GM23338 (cell line): ENCODE data around the gene FUT7. TPM values are rescaled to one million over a fixed set of nuclear protein-coding genes. Genes with fewer than 3 reads are reported as not detected.

Experiments used
- ATAC-seq: fragments of 200-7000 bp; cut with Tn5 transposase; 3 replicates; pipeline ENCODE4 v1.9.1; 2020
- DNase-seq: peaks from one replicate; pipeline ENCODE4 v3.0.0-alpha.2; 2015; ENCODE audit warnings: low spot score
- H2AFZ ChIP-seq: fragments of 200-600 bp; sonication (generic); 2 replicates; pipeline ENCODE4 v1.8.0; 2016; ENCODE audit warnings: antibody characterized with exemption, mild to moderate bottlenecking, moderate library complexity
- H3F3A ChIP-seq: fragments of 200-600 bp; sonication (generic); replicated peaks from 2 replicates; pipeline ENCODE4 v1.8.0; 2017; ENCODE audit warnings: antibody characterized with exemption, mixed run types, low read depth
- H3K27ac ChIP-seq: fragments of 200-600 bp; sonication (generic); 2 replicates; pipeline ENCODE4 v1.6.1; 2016; ENCODE audit warnings: low read depth
- H3K27me3 ChIP-seq: fragments of 200-600 bp; sonication (generic); 2 replicates; pipeline ENCODE4 v1.8.0; 2016; ENCODE audit warnings: mild to moderate bottlenecking, mixed run types, moderate library complexity; ENCODE audit not compliant: insufficient read depth
- H3K36me3 ChIP-seq: fragments of 200-600 bp; sonication (generic); 2 replicates; pipeline ENCODE4 v1.8.0; 2016; ENCODE audit warnings: mild to moderate bottlenecking; ENCODE audit not compliant: insufficient read depth
- H3K4me1 ChIP-seq: fragments of 200-600 bp; sonication (generic); 2 replicates; pipeline ENCODE4 v1.8.0; 2016; ENCODE audit warnings: mild to moderate bottlenecking, moderate library complexity; ENCODE audit not compliant: insufficient read depth
- H3K4me2 ChIP-seq: fragments of 200-600 bp; sonication (generic); 2 replicates; pipeline ENCODE4 v1.7.1; 2017; ENCODE audit warnings: mixed run types
- H3K4me3 ChIP-seq: fragments of 200-600 bp; sonication (generic); 2 replicates; pipeline ENCODE4 v1.6.1; 2016; ENCODE audit warnings: mixed run types
- H3K79me2 ChIP-seq: fragments of 200-600 bp; sonication (generic); replicated peaks from 2 replicates; pipeline ENCODE4 v1.8.0; 2017; ENCODE audit warnings: mild to moderate bottlenecking; ENCODE audit not compliant: insufficient read depth
- H3K9me2 ChIP-seq: fragments of 200-600 bp; sonication (generic); 2 replicates; pipeline ENCODE4 v1.8.0; 2017; ENCODE audit not compliant: insufficient read depth
- H4K20me1 ChIP-seq: fragments of 200-600 bp; sonication (generic); replicated peaks from 2 replicates; pipeline ENCODE4 v1.8.0; 2017; ENCODE audit warnings: mild to moderate bottlenecking; ENCODE audit not compliant: insufficient read depth
- H3K27ac Mint-ChIP-seq: 2 replicates; pipeline ENCODE4 v1.8.0; 2020; ENCODE audit warnings: inconsistent platforms, mild to moderate bottlenecking, moderate library complexity, mixed read lengths
- H3K27me3 Mint-ChIP-seq: 3 replicates; pipeline ENCODE4 v1.8.0; 2022; ENCODE audit warnings: low read depth, mild to moderate bottlenecking, moderate library complexity, mixed read lengths, inconsistent platforms; ENCODE audit not compliant: insufficient read depth, poor library complexity
- H3K36me3 Mint-ChIP-seq: 3 replicates; pipeline ENCODE4 v1.8.0; 2021; ENCODE audit warnings: low read depth, mild to moderate bottlenecking, inconsistent platforms, moderate library complexity, mixed read lengths
- H3K4me1 Mint-ChIP-seq: 3 replicates; pipeline ENCODE4 v1.8.0; 2020; ENCODE audit warnings: mild to moderate bottlenecking, inconsistent platforms, mixed read lengths
- H3K4me3 Mint-ChIP-seq: 3 replicates; pipeline ENCODE4 v1.8.0; 2021; ENCODE audit warnings: moderate library complexity, mild to moderate bottlenecking, inconsistent platforms, mixed read lengths
- H3K9me3 Mint-ChIP-seq: 3 replicates; pipeline ENCODE4 v1.8.0; 2020; ENCODE audit warnings: moderate library complexity, mild to moderate bottlenecking, inconsistent platforms, mixed read lengths
- CREB1 ChIP-seq: fragments of 250-450 bp; sonication (Bioruptor Pico); IDR thresholded peaks from 2 replicates; pipeline ENCODE4 v1.5.0; 2020; ENCODE audit warnings: low read depth, mild to moderate bottlenecking, moderate library complexity
- EZH2 ChIP-seq: fragments of 200-600 bp; sonication (generic); IDR thresholded peaks from one replicate; pipeline ENCODE4 v1.8.0; 2017; ENCODE audit warnings: antibody characterized with exemption, mild to moderate bottlenecking, low read depth; ENCODE audit not compliant: unreplicated experiment
- EZH2phosphoT487 ChIP-seq: fragments of 200-600 bp; sonication (generic); IDR thresholded peaks from one replicate; pipeline ENCODE4 v1.8.1; 2018; ENCODE audit warnings: antibody characterized with exemption; ENCODE audit not compliant: unreplicated experiment
- JUNB ChIP-seq: IDR thresholded peaks from one replicate; pipeline ENCODE4 v1.6.1; 2016; ENCODE audit warnings: antibody characterized with exemption; ENCODE audit not compliant: unreplicated experiment
- NANOG ChIP-seq: IDR thresholded peaks from 2 replicates; pipeline ENCODE4 v1.6.1; 2016; ENCODE audit warnings: antibody characterized with exemption, borderline replicate concordance
- POLR2AphosphoS5 ChIP-seq: IDR thresholded peaks from 2 replicates; pipeline ENCODE4 v1.6.1; 2016; ENCODE audit warnings: antibody characterized with exemption, low read depth
- STAT1 ChIP-seq: IDR thresholded peaks from one replicate; pipeline ENCODE4 v1.6.1; 2016; ENCODE audit warnings: antibody characterized with exemption; ENCODE audit not compliant: unreplicated experiment
- ZNF114 ChIP-seq: fragments of 250-450 bp; sonication (Bioruptor Pico); IDR thresholded peaks from 2 replicates; pipeline ENCODE4 v1.5.0; 2020; ENCODE audit warnings: mild to moderate bottlenecking, moderate library complexity
- ZNF331 ChIP-seq: fragments of 250-450 bp; sonication (Bioruptor Pico); IDR thresholded peaks from 2 replicates; pipeline ENCODE4 v1.5.0; 2020; ENCODE audit warnings: low read depth, mild to moderate bottlenecking, moderate library complexity
- polyA plus RNA-seq: library from polyadenylated mRNA; unstranded; fragments of >200 nt; fragmentation: Nextera tagmentation; extraction: Ambion mirVana; gene quantifications from 2 replicates; pipeline ENCODE4 v1.2.1, GENCODE V29; 2016
- total RNA-seq: library from RNA; depleted of rRNA; stranded (reverse); fragments of >200 nt; shearing (Covaris generic); gene quantifications from 2 replicates; pipeline ENCODE4 v1.2.3, GENCODE V29; 2014
- TF ChIP-seq, protein P1 (sequence below): IDR thresholded peaks from one replicate; pipeline ENCODE4 v1.6.1; 2018; ENCODE audit warnings: antibody characterized with exemption; ENCODE audit not compliant: unreplicated experiment
- TF ChIP-seq, protein P2 (sequence below), 2 experiments: fragments of 200-600 bp in 1 of 2; sonication (generic) in 1 of 2; conservative IDR thresholded peaks; 2 replicates each; pipeline versions ENCODE4 v1.5.1 to v1.6.1; 2016 to 2017; ENCODE audit warnings: antibody characterized with exemption in 2 of 2, low read depth in 2 of 2, mild to moderate bottlenecking in 2 of 2, moderate library complexity in 1 of 2
- TF ChIP-seq, protein P3 (sequence below): fragments of 250-450 bp; sonication (Bioruptor Pico); IDR thresholded peaks from 2 replicates; pipeline ENCODE4 v1.5.0; 2020; ENCODE audit warnings: mild to moderate bottlenecking, moderate library complexity
- TF ChIP-seq, protein P4 (sequence below): IDR thresholded peaks from 2 replicates; pipeline ENCODE4 v1.6.1; 2016; ENCODE audit warnings: antibody characterized with exemption

FUT7 gene
- total and polyA plus RNA-seq, 2 experiments from 2014 or later, result not detected

DNA sequence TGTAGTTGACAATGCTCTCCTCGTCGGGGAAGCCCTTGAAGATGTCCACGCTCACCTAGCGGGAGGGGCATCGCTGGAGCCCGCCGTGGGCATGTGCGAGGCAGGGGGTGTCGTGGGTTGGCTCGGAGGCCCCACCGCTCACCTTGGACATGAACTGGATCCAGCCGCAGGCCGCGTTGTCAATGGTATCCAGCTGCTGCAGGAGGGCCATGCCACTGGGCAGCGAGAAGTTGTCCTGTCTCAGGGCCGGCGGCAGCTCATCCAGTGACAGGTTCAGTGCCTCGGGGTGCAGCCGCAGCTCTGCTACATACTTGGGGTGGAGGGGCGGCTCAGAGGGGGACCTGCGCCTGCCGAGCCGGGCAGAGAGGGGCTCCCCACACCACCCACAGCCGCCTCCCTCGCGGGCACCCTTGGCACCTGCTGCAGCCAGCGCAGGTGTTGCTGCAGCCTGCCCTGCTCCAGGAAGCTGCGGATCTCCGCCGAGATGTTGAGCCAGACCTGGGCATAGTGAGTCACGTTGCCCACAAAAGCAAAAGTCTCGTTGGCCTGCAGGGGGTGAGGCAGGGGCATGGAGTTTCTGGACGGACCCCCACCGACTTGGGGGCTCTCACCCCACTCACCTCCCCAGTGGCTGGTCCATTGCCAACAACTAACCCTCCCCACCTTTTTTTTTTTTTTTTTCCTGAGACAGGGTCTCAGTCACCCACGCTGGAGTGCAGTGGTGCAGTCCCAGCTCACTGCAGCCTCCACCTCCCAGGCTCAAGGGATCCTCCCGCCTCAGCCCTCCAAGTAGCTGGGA, 12.9 kb downstream of the FUT7 start:
- DNase-seq (no peak), ATAC-seq (no peak)
- Histone ChIP-seq H3K9me2 (no peaks in the 10 kb centered on the region), H3K4me1 (peaks cover 4% of the 10 kb centered on the region; the same call in 1 of the 2 replicates), H3K4me3 (no peak overlapping the region), H4K20me1 (no peaks in the 10 kb centered on the region), H2AFZ (no peak overlapping the region), H3K36me3 (no peaks in the 10 kb centered on the region), H3F3A (0 out of 2 replicates have a peak, but pooled peaks cover 3% of the 10 kb centered on the region), H3K27ac (no peak overlapping the region), H3K4me2 (no peak overlapping the region), H3K79me2 (no peaks in the 10 kb centered on the region), H3K27me3 (no peaks in the 10 kb centered on the region)
- Mint-ChIP-seq H3K27me3 (peaks cover 10% of the 10 kb centered on the region), H3K9me3 (no peaks in the 10 kb centered on the region), H3K36me3 (peaks cover 2% of the 10 kb centered on the region; the same call in 1 of the 3 replicates), H3K4me3 (no peak overlapping the region), H3K27ac (no peak overlapping the region), H3K4me1 (no peaks in the 10 kb centered on the region; the same call in 2 of the 3 replicates)
- TF ChIP-seq JUNB (no peak), EZH2phosphoT487 (no peak), CREB1 (CRISPR knock-in tag) (no peak), NANOG (no peak), POLR2AphosphoS5 (no peak), STAT1 (no peak), ZNF331 (no peak), ZNF114 (CRISPR knock-in tag) (no peak), EZH2 (no peak)
- TF ChIP-seq, protein P1, sequence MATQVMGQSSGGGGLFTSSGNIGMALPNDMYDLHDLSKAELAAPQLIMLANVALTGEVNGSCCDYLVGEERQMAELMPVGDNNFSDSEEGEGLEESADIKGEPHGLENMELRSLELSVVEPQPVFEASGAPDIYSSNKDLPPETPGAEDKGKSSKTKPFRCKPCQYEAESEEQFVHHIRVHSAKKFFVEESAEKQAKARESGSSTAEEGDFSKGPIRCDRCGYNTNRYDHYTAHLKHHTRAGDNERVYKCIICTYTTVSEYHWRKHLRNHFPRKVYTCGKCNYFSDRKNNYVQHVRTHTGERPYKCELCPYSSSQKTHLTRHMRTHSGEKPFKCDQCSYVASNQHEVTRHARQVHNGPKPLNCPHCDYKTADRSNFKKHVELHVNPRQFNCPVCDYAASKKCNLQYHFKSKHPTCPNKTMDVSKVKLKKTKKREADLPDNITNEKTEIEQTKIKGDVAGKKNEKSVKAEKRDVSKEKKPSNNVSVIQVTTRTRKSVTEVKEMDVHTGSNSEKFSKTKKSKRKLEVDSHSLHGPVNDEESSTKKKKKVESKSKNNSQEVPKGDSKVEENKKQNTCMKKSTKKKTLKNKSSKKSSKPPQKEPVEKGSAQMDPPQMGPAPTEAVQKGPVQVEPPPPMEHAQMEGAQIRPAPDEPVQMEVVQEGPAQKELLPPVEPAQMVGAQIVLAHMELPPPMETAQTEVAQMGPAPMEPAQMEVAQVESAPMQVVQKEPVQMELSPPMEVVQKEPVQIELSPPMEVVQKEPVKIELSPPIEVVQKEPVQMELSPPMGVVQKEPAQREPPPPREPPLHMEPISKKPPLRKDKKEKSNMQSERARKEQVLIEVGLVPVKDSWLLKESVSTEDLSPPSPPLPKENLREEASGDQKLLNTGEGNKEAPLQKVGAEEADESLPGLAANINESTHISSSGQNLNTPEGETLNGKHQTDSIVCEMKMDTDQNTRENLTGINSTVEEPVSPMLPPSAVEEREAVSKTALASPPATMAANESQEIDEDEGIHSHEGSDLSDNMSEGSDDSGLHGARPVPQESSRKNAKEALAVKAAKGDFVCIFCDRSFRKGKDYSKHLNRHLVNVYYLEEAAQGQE, result no peak
- TF ChIP-seq, protein P2, sequence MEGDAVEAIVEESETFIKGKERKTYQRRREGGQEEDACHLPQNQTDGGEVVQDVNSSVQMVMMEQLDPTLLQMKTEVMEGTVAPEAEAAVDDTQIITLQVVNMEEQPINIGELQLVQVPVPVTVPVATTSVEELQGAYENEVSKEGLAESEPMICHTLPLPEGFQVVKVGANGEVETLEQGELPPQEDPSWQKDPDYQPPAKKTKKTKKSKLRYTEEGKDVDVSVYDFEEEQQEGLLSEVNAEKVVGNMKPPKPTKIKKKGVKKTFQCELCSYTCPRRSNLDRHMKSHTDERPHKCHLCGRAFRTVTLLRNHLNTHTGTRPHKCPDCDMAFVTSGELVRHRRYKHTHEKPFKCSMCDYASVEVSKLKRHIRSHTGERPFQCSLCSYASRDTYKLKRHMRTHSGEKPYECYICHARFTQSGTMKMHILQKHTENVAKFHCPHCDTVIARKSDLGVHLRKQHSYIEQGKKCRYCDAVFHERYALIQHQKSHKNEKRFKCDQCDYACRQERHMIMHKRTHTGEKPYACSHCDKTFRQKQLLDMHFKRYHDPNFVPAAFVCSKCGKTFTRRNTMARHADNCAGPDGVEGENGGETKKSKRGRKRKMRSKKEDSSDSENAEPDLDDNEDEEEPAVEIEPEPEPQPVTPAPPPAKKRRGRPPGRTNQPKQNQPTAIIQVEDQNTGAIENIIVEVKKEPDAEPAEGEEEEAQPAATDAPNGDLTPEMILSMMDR (conservative IDR thresholded peaks at IDR 0.05; ENCODE audit: low read depth in 2 of 2), result no peak
- TF ChIP-seq, protein P3, sequence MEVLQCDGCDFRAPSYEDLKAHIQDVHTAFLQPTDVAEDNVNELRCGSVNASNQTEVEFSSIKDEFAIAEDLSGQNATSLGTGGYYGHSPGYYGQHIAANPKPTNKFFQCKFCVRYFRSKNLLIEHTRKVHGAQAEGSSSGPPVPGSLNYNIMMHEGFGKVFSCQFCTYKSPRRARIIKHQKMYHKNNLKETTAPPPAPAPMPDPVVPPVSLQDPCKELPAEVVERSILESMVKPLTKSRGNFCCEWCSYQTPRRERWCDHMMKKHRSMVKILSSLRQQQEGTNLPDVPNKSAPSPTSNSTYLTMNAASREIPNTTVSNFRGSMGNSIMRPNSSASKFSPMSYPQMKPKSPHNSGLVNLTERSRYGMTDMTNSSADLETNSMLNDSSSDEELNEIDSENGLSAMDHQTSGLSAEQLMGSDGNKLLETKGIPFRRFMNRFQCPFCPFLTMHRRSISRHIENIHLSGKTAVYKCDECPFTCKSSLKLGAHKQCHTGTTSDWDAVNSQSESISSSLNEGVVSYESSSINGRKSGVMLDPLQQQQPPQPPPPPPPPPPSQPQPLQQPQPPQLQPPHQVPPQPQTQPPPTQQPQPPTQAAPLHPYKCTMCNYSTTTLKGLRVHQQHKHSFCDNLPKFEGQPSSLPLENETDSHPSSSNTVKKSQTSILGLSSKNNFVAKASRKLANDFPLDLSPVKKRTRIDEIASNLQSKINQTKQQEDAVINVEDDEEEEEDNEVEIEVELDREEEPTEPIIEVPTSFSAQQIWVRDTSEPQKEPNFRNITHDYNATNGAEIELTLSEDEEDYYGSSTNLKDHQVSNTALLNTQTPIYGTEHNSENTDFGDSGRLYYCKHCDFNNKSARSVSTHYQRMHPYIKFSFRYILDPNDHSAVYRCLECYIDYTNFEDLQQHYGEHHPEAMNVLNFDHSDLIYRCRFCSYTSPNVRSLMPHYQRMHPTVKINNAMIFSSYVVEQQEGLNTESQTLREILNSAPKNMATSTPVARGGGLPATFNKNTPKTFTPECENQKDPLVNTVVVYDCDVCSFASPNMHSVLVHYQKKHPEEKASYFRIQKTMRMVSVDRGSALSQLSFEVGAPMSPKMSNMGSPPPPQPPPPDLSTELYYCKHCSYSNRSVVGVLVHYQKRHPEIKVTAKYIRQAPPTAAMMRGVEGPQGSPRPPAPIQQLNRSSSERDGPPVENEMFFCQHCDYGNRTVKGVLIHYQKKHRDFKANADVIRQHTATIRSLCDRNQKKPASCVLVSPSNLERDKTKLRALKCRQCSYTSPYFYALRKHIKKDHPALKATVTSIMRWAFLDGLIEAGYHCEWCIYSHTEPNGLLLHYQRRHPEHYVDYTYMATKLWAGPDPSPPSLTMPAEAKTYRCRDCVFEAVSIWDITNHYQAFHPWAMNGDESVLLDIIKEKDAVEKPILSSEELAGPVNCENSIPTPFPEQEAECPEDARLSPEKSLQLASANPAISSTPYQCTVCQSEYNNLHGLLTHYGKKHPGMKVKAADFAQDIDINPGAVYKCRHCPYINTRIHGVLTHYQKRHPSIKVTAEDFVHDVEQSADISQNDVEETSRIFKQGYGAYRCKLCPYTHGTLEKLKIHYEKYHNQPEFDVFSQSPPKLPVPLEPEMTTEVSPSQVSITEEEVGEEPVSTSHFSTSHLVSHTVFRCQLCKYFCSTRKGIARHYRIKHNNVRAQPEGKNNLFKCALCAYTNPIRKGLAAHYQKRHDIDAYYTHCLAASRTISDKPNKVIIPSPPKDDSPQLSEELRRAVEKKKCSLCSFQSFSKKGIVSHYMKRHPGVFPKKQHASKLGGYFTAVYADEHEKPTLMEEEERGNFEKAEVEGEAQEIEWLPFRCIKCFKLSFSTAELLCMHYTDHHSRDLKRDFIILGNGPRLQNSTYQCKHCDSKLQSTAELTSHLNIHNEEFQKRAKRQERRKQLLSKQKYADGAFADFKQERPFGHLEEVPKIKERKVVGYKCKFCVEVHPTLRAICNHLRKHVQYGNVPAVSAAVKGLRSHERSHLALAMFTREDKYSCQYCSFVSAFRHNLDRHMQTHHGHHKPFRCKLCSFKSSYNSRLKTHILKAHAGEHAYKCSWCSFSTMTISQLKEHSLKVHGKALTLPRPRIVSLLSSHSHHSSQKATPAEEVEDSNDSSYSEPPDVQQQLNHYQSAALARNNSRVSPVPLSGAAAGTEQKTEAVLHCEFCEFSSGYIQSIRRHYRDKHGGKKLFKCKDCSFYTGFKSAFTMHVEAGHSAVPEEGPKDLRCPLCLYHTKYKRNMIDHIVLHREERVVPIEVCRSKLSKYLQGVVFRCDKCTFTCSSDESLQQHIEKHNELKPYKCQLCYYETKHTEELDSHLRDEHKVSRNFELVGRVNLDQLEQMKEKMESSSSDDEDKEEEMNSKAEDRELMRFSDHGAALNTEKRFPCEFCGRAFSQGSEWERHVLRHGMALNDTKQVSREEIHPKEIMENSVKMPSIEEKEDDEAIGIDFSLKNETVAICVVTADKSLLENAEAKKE (CRISPR knock-in tag), result no peak
- TF ChIP-seq, protein P4, sequence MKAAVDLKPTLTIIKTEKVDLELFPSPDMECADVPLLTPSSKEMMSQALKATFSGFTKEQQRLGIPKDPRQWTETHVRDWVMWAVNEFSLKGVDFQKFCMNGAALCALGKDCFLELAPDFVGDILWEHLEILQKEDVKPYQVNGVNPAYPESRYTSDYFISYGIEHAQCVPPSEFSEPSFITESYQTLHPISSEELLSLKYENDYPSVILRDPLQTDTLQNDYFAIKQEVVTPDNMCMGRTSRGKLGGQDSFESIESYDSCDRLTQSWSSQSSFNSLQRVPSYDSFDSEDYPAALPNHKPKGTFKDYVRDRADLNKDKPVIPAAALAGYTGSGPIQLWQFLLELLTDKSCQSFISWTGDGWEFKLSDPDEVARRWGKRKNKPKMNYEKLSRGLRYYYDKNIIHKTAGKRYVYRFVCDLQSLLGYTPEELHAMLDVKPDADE, result no peak
